GM12878 (cell line): ENCODE data around the gene RHEX. TPM values are rescaled to one million over a fixed set of nuclear protein-coding genes. Genes with fewer than 3 reads are reported as not detected.
"Not testable (repeated sequence)": the region's sequence is repeated elsewhere in the genome, so short reads cannot be mapped to it uniquely, and the experiment has no call there.

Source experiments
- ATAC-seq: fragments of 200-7000 bp; cut with Tn5 transposase; 3 replicates; pipeline ENCODE4 v1.9.1; 2020; ENCODE audit warnings: mild to moderate bottlenecking, moderate library complexity
- BruUV-seq: library from RNA; stranded (reverse); fragments of 400-500 nt; replicated peaks from 2 replicates; lab custom pipeline; 2021; lab: Mats Ljungman, UMichigan
- CTCF ChIA-PET: fragments of 300-600 bp; sonication (Branson Sonifier 250); formaldehyde crosslinking; extraction: SDS; loops from one replicate; lab custom pipeline; 2021; ENCODE audit warnings: inconsistent platforms; lab: Yijun Ruan, JAX
- POLR2A ChIA-PET: fragments of 350-600 bp; formaldehyde crosslinking; extraction: SDS; loops from one replicate; lab custom pipeline; 2021; ENCODE audit warnings: inconsistent platforms; lab: Charles Lee
- RAD21 ChIA-PET: fragments of 300-600 bp; sonication (Branson Sonifier 250); formaldehyde crosslinking; loops from one replicate; lab custom pipeline; 2023; ENCODE audit warnings: antibody characterized with exemption; ENCODE audit not compliant: unreplicated experiment; lab: Charles Lee
- SMC1A ChIA-PET: fragments of 300-600 bp; sonication (Branson Sonifier 250); formaldehyde crosslinking; loops from one replicate; lab custom pipeline; 2023; ENCODE audit not compliant: unreplicated experiment, uncharacterized antibody; lab: Charles Lee
- DNase-seq: peaks from one replicate; pipeline ENCODE4 v3.0.0-alpha.2; 2011; ENCODE audit warnings: low read depth, low spot score
- FAIRE-seq: peaks from 3 replicates; lab custom pipeline; 2011; peaks lifted over from hg19 to GRCh38; lab: Jason Lieb, UNC
- H2AFZ ChIP-seq: 2 replicates; pipeline ENCODE4 v1.6.0; 2011; ENCODE audit warnings: low read depth, low read length, control low read depth; ENCODE audit not compliant: control insufficient read depth
- H3K27ac ChIP-seq: 2 replicates; pipeline ENCODE4 v1.5.1; 2011; ENCODE audit warnings: control low read depth; ENCODE audit not compliant: control insufficient read depth, insufficient read depth
- H3K27me3 ChIP-seq, 2 experiments: replicated peaks in 1 of 2; 2 replicates each; pipeline versions ENCODE4 v1.6.0 to v1.6.1; 2011; ENCODE audit warnings: low read length in 1 of 2; ENCODE audit not compliant: control insufficient read depth in 2 of 2, insufficient read depth in 2 of 2
- H3K36me3 ChIP-seq, 2 experiments: 2 replicates each; pipeline ENCODE4 v1.5.1; 2011; ENCODE audit warnings: low read length in 1 of 2; ENCODE audit not compliant: control insufficient read depth in 2 of 2, insufficient read depth in 2 of 2
- H3K4me1 ChIP-seq: 2 replicates; pipeline ENCODE4 v1.6.1; 2011; ENCODE audit warnings: mild to moderate bottlenecking, low read length, moderate library complexity, mixed read lengths; ENCODE audit not compliant: control insufficient read depth, insufficient read depth
- H3K4me2 ChIP-seq: 2 replicates; pipeline ENCODE4 v1.6.0; 2011; ENCODE audit warnings: control low read depth; ENCODE audit not compliant: control insufficient read depth, insufficient read depth
- H3K4me3 ChIP-seq: fragments of 200-600 bp; sonication (generic); 2 replicates; pipeline ENCODE4 v1.5.1; 2016
- H3K79me2 ChIP-seq: 2 replicates; pipeline ENCODE4 v1.6.0; 2011; ENCODE audit warnings: low read length; ENCODE audit not compliant: control insufficient read depth, insufficient read depth
- H3K9ac ChIP-seq: 2 replicates; pipeline ENCODE4 v1.8.0; 2011; ENCODE audit warnings: low read length, control low read depth, mixed read lengths; ENCODE audit not compliant: control insufficient read depth, insufficient read depth
- H3K9me3 ChIP-seq: replicated peaks from 3 replicates; pipeline ENCODE4 v1.5.1; 2011; ENCODE audit warnings: mild to moderate bottlenecking, low read length; ENCODE audit not compliant: control insufficient read depth, insufficient read depth
- H4K20me1 ChIP-seq: 2 replicates; pipeline ENCODE4 v1.6.0; 2011; ENCODE audit not compliant: control insufficient read depth, insufficient read depth
- MLLT1 ChIP-seq: fragments of 450-650 bp; IDR thresholded peaks from 2 replicates; pipeline ENCODE4 v1.6.1; 2016; ENCODE audit warnings: mild to moderate bottlenecking
- ZBTB40 ChIP-seq: fragments of 450-650 bp; IDR thresholded peaks from 2 replicates; pipeline ENCODE4 v1.6.1; 2016; ENCODE audit warnings: mild to moderate bottlenecking, moderate library complexity, borderline replicate concordance
- WGBS: methylation state at CpG from one replicate; pipeline ENCODE4 v1.1.6; 2016; ENCODE audit warnings: low lambda C conversion rate; ENCODE audit not compliant: insufficient replicate concordance, insufficient coverage; ENCODE audit errors: missing lambda C conversion rate; 5-methylcytosine and 5-hydroxymethylcytosine counted together
- in situ Hi-C: fragments of 300-500 bp; cut with MboI; formaldehyde crosslinking; loops from 9 replicates; pipeline ENCODE4 v1.14.3; 2018; ENCODE audit warnings: mixed read lengths
- intact Hi-C: fragments of 100-400 bp; cut with micrococcal nuclease; formaldehyde crosslinking; loops from one replicate; pipeline ENCODE4 v1.14.2; 2022; ENCODE audit not compliant: unreplicated experiment
- polyA plus RNA-seq, 11 experiments: library from polyadenylated mRNA; depleted of rRNA in 4 of 11; unstranded in 6 of 11; stranded (reverse) in 5 of 11; fragments of >200 nt; fragmentation: Nextera tagmentation in 4 of 11; fragmentation: Illumina TruSeq in 1 of 11; extraction: Ambion mirVana in 4 of 11; extraction: Trizol in 1 of 11; gene quantifications; 1 replicate in 1 of 11; 2 replicates in 10 of 11; pipeline versions ENCODE4 v1.2.1 to v1.2.3, GENCODE V29; 2011 to 2016; ENCODE audit warnings: inconsistent platforms in 2 of 11, missing spikeins in 2 of 11, low read depth in 1 of 11
- total RNA-seq, 4 experiments: library from RNA; depleted of rRNA in 3 of 4; stranded (reverse); fragments of >200 nt in 3 of 4; fragmentation: Illumina TruSeq in 1 of 4; extraction: Trizol in 1 of 4; gene quantifications; 2 replicates each; pipeline versions ENCODE4 v1.2.1 to v1.2.3, GENCODE V29; 2013 to 2021

RHEX gene
- total and polyA plus RNA-seq, 10 of the 15 experiments (the other 5 are each of a cell fraction or from before 2014, with no cell fraction given): 2.4 to 11.4 (median 5.7) TPM

GRCh38 chr1:206055069-206055625, 2.2 kb downstream of the RHEX start:
- Histone ChIP-seq H3K4me2 (peak overlapping the region; percentile 68), H3K27ac (peak overlapping the region; percentile 34; the same call in 1 of the 2 replicates), H3K36me3 (peaks cover 5 to 19% of the 10 kb centered on the region in 2 experiments), H3K4me3 (peak overlapping the region; percentile 61), H3K4me1 (peaks cover 32% of the 10 kb centered on the region), H3K79me2 (peaks cover 60% of the 10 kb centered on the region)
- H2AFZ ChIP-seq, H3K27me3 ChIP-seq, ATAC-seq, H4K20me1 ChIP-seq, H3K9ac ChIP-seq, FAIRE-seq, DNase-seq, BruUV-seq, H3K9me3 ChIP-seq: not testable (repeated sequence)
- intact Hi-C loops (loop anchor here (5.0 to 10.0 kb wide), 3 partner anchors 420 to 1540 kb away; partner anchors contain the start of genes ELK4 and MDM4), in situ Hi-C loops (loop anchor here (10.0 kb wide), 1 partner anchor 730 kb away; no protein-coding TSS in a partner anchor)
- ChIA-PET CTCF (interaction anchor here (0.7 to 6.1 kb wide), 14 partner anchors 11 to 526 kb away, joined by 3 to 72 read pairs (median 4); no protein-coding TSS in a partner anchor), RAD21 (interaction anchor here (1.2 to 3.1 kb wide), 7 partner anchors 9 to 69 kb away, joined by 3 to 19 read pairs (median 8); no protein-coding TSS in a partner anchor), SMC1A (interaction anchor here (0.7 to 7.1 kb wide), 15 partner anchors 9 to 352 kb away, joined by 3 to 63 read pairs (median 4); no protein-coding TSS in a partner anchor), POLR2A (interaction anchor here (1.0 to 1.4 kb wide), 2 partner anchors 12 to 18 kb away, joined by 3 read pairs; no protein-coding TSS in a partner anchor)
- WGBS: 90% methylated on average over 12 of the region's 12 CpGs
- TF ChIP-seq MLLT1: peak; percentile 99
- TF ChIP-seq ZBTB40: peak; percentile 46
